Measurements from ENCODE around the gene GLP1R.

GLP1R gene

GRCh38 chr6:39065561-39065960, 17.0 kb downstream of the GLP1R start:
- Histone ChIP-seq H3K4me3 (ENCODE audit: low read length) (no peak overlapping the region), H3K79me2 (ENCODE audit: control insufficient read depth, low read length) (no peaks in the 10 kb centered on the region), H4K20me1 (ENCODE audit: control insufficient read depth, insufficient read depth, low read depth, low read length) (no peaks in the 10 kb centered on the region), H3K27ac (ENCODE audit: low read depth, low read length) (no peak overlapping the region), H3F3A (ENCODE audit: control insufficient read depth, insufficient read depth) (no peaks in the 10 kb centered on the region), H3K9me2 (replicated peaks; ENCODE audit: control insufficient read depth, low read length) (no peaks in the 10 kb centered on the region), H3K4me2 (ENCODE audit: low read length) (no peak overlapping the region), H3K36me3 (ENCODE audit: control insufficient read depth, low read length) (no peaks in the 10 kb centered on the region), H3K9me3 (ENCODE audit: control insufficient read depth, insufficient read depth, low read length) (no peaks in the 10 kb centered on the region), H3K27me3 (ENCODE audit: control insufficient read depth, low read length) (no peaks in the 10 kb centered on the region), H3K4me1 (ENCODE audit: control insufficient read depth, low read length) (no peaks in the 10 kb centered on the region)
- no peak for TF ChIP-seq CTCF (IDR thresholded peaks at IDR 0.05; ENCODE audit: low read depth, low read length, poor library complexity, severe bottlenecking)
- no peak for TF ChIP-seq EZH2phosphoT487 (IDR thresholded peaks at IDR 0.05; ENCODE audit: borderline replicate concordance, low read length)

GRCh38 chr6:39068391-39068790, 19.8 kb downstream of the GLP1R start:
- Histone ChIP-seq H3F3A (ENCODE audit: control insufficient read depth, insufficient read depth) (no peaks in the 10 kb centered on the region), H3K27me3 (ENCODE audit: control insufficient read depth, low read length) (no peaks in the 10 kb centered on the region), H3K36me3 (ENCODE audit: control insufficient read depth, low read length) (no peaks in the 10 kb centered on the region), H3K4me1 (ENCODE audit: control insufficient read depth, low read length) (no peaks in the 10 kb centered on the region), H4K20me1 (ENCODE audit: control insufficient read depth, insufficient read depth, low read depth, low read length) (no peaks in the 10 kb centered on the region), H3K4me2 (ENCODE audit: low read length) (no peak overlapping the region), H3K27ac (ENCODE audit: low read depth, low read length) (no peak overlapping the region), H3K79me2 (ENCODE audit: control insufficient read depth, low read length) (no peaks in the 10 kb centered on the region), H3K4me3 (ENCODE audit: low read length) (no peak overlapping the region), H3K9me2 (replicated peaks; ENCODE audit: control insufficient read depth, low read length) (no peaks in the 10 kb centered on the region), H3K9me3 (ENCODE audit: control insufficient read depth, insufficient read depth, low read length) (no peaks in the 10 kb centered on the region)
- TF ChIP-seq EZH2phosphoT487 (IDR thresholded peaks at IDR 0.05; ENCODE audit: borderline replicate concordance, low read length) (no peak), CTCF (IDR thresholded peaks at IDR 0.05; ENCODE audit: low read depth, low read length, poor library complexity, severe bottlenecking) (no peak)

GRCh38 chr6:39072830-39073229, 24.2 kb downstream of the GLP1R start:
- H3K4me1 ChIP-seq (ENCODE audit: control insufficient read depth, low read length): no peaks in the 10 kb centered on the region
- no peaks in the 10 kb centered on the region for H3K79me2 ChIP-seq (ENCODE audit: control insufficient read depth, low read length)
- no peak overlapping the region for H3K27ac ChIP-seq (ENCODE audit: low read depth, low read length)
- H3K4me2 ChIP-seq (ENCODE audit: low read length): no peak overlapping the region
- no peak overlapping the region for H3K4me3 ChIP-seq (ENCODE audit: low read length)
- H3F3A ChIP-seq (ENCODE audit: control insufficient read depth, insufficient read depth): no peaks in the 10 kb centered on the region
- H3K9me2 ChIP-seq (replicated peaks; ENCODE audit: control insufficient read depth, low read length): no peaks in the 10 kb centered on the region
- no peaks in the 10 kb centered on the region for H3K9me3 ChIP-seq (ENCODE audit: control insufficient read depth, insufficient read depth, low read length)
- TF ChIP-seq CTCF (IDR thresholded peaks at IDR 0.05; ENCODE audit: low read depth, low read length, poor library complexity, severe bottlenecking) (no peak), EZH2phosphoT487 (IDR thresholded peaks at IDR 0.05; ENCODE audit: borderline replicate concordance, low read length) (no peak)
- H4K20me1 ChIP-seq (ENCODE audit: control insufficient read depth, insufficient read depth, low read depth, low read length): no peaks in the 10 kb centered on the region
- no peaks in the 10 kb centered on the region for H3K36me3 ChIP-seq (ENCODE audit: control insufficient read depth, low read length)
- no peaks in the 10 kb centered on the region for H3K27me3 ChIP-seq (ENCODE audit: control insufficient read depth, low read length)
